Neural cell (in vitro differentiated cells): Measurements from ENCODE around the gene BRD8.

Experiments
- EZH2 ChIP-seq: fragments of 200-600, 300-800 bp; shearing (Covaris generic), sonication (generic); IDR thresholded peaks from 2 replicates; pipeline ENCODE4 v1.6.1; 2014; ENCODE audit warnings: antibody characterized with exemption, low read length, borderline replicate concordance, mild to moderate bottlenecking; ENCODE audit not compliant: insufficient read depth, poor library complexity, severe bottlenecking
- MXI1 ChIP-seq: fragments of 450-650 bp; conservative IDR thresholded peaks from 2 replicates; pipeline ENCODE4 v1.6.1; 2014; ENCODE audit warnings: antibody characterized with exemption, mild to moderate bottlenecking; ENCODE audit not compliant: poor library complexity, severe bottlenecking
- POLR2AphosphoS5 ChIP-seq: IDR thresholded peaks from 2 replicates; pipeline ENCODE4 v1.6.1; 2012
- RAD21 ChIP-seq: fragments of 450-650 bp; conservative IDR thresholded peaks from 2 replicates; pipeline ENCODE4 v1.6.1; 2014; ENCODE audit warnings: antibody characterized with exemption, mild to moderate bottlenecking, moderate library complexity
- TAF1 ChIP-seq: IDR thresholded peaks from 2 replicates; pipeline ENCODE4 v1.6.1; 2012; ENCODE audit warnings: low read depth
- TF ChIP-seq, protein P1 (sequence below): fragments of 450-650 bp; IDR thresholded peaks from 2 replicates; pipeline ENCODE4 v1.5.1; 2014; ENCODE audit warnings: antibody characterized with exemption, mild to moderate bottlenecking, moderate library complexity; ENCODE audit not compliant: poor library complexity, severe bottlenecking

DNA sequence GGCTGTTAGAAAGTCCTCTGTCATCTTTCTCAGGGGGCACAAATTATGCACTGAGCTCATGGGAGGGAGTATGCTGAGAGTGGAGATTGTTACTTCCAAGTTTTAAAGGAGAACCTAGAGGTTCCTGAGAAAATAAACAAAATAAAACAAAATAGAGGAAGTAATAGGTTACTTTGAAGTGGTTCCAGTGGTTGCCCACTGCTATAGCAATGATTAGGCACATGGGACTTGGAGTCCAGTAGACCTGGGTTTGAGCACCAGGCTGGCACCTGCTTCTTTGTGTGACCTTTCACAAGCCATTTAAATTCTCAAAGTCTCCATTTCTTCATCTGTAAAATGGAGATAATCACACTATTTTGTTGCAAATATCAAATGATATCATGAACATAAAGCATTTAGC is 48.5 kb upstream of the BRD8 start:
- TF ChIP-seq EZH2 = no peak
- no peak for TF ChIP-seq RAD21
- TF ChIP-seq, protein P1, sequence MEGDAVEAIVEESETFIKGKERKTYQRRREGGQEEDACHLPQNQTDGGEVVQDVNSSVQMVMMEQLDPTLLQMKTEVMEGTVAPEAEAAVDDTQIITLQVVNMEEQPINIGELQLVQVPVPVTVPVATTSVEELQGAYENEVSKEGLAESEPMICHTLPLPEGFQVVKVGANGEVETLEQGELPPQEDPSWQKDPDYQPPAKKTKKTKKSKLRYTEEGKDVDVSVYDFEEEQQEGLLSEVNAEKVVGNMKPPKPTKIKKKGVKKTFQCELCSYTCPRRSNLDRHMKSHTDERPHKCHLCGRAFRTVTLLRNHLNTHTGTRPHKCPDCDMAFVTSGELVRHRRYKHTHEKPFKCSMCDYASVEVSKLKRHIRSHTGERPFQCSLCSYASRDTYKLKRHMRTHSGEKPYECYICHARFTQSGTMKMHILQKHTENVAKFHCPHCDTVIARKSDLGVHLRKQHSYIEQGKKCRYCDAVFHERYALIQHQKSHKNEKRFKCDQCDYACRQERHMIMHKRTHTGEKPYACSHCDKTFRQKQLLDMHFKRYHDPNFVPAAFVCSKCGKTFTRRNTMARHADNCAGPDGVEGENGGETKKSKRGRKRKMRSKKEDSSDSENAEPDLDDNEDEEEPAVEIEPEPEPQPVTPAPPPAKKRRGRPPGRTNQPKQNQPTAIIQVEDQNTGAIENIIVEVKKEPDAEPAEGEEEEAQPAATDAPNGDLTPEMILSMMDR = no peak
- TF ChIP-seq TAF1 = no peak
- TF ChIP-seq POLR2AphosphoS5 = no peak
- TF ChIP-seq MXI1 = no peak
